ENCODE results near the gene NEK10.

NEK10 gene

DNA sequence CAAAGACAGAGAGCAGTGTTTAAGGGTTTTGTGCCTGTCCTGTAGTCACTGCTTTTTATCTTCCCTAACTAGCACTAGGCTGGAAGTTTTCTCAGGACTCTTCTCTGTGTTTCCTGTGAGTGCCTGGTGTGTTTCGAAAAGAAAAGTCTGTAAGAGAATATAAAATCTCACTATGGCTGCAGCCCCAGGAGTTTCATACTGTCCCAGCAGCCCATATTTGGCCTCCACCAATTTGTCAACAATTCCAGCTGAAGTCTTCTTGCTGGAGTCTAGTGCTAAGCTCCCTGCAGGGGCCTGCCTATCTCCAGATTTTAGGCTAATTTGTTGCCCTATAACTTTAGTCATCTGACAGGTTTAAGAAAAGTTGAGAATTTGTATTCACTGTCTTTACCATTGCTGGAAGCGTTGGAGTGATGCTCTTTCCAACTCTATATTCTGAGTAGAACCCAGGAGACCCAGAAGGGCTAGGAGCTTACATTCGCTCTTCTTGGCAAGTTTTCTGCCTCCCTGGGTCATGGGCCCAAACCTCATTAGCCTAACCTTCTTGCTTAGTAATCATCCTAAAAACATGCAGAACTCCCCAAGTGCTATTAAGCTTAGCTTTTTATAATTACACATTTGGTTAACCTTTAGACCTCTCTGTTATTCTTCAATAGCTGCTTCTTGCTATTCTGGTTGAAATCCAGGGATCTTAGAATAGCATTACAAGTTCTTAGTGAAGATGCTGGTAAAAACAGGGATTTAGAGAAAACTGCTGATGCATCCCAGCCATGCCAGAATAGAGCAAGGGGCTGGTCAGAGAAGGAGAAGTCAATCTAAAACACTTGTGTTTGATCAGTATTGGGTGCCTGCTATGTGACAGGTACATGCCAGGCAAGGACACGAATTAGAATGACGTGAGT lies 283.1 kb downstream of the NEK10 start:
- Mint-ChIP-seq H3K4me1 (ENCODE audit: low read depth) (no peaks in the 10 kb centered on the region), H3K36me3 (ENCODE audit: low read depth) (no peaks in the 10 kb centered on the region), H3K9me3 (no peaks in the 10 kb centered on the region), H3K27ac (no peak overlapping the region), H3K27me3 (ENCODE audit: low read depth) (no peaks in the 10 kb centered on the region), H3K4me3 (no peak overlapping the region)

DNA sequence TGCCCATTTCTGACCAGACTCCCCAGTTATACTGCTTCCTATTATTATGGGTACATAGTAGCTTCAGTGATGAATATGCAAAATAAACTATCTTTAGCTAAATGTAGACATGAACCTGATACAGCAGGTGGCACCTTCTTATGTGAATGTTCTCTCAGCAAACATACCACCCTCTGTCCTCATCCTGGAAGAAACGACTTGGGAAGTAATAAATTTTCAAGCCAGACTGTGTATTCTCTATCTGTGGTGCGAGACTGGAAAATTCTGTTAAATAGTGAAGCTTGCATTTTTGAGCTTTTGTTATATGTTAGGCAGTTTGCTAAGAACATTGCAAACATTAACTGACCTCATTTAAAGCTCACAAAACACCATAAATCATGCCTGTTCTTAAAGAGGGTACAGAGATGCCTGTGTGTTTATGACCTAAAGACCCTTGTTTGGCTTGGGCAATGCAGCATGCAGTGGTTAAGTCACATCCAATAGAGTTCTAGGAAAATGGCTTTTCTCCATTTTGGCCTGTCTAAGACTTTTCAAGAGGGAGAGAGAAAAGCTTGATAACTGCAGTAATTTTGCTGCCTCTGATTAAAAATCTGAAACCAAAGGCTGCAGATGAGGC lies 287.1 kb downstream of the NEK10 start:
- no peaks in the 10 kb centered on the region for H3K27me3 Mint-ChIP-seq (ENCODE audit: low read depth)
- H3K4me1 Mint-ChIP-seq (ENCODE audit: low read depth) = no peaks in the 10 kb centered on the region
- no peaks in the 10 kb centered on the region for H3K36me3 Mint-ChIP-seq (ENCODE audit: low read depth)
- no peak overlapping the region for H3K27ac Mint-ChIP-seq
- no peaks in the 10 kb centered on the region for H3K9me3 Mint-ChIP-seq
- no peak overlapping the region for H3K4me3 Mint-ChIP-seq

DNA sequence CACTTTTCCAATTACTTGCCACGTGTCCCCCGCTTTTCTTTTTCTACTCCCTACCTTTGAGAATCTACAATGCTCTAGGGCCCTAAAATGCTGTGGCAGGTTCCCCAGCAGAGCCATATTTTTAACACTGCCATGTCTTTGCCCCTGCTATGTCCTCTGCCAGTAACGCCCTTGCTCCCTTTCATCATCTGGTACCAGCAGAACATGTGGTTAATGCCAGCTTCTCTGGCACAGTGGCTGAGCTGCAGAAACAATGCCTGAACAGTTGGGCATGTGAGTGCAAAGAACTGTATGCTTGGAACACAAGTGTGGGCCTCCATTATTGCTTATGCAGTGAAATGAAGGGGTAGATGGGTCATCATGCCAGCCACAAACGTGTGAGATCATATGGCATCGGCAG lies 287.6 kb downstream of the NEK10 start:
- no peaks in the 10 kb centered on the region for H3K4me1 Mint-ChIP-seq (ENCODE audit: low read depth)
- no peak overlapping the region for H3K27ac Mint-ChIP-seq
- H3K36me3 Mint-ChIP-seq (ENCODE audit: low read depth) = no peaks in the 10 kb centered on the region
- H3K4me3 Mint-ChIP-seq = no peak overlapping the region
- no peaks in the 10 kb centered on the region for H3K9me3 Mint-ChIP-seq
- no peaks in the 10 kb centered on the region for H3K27me3 Mint-ChIP-seq (ENCODE audit: low read depth)

DNA sequence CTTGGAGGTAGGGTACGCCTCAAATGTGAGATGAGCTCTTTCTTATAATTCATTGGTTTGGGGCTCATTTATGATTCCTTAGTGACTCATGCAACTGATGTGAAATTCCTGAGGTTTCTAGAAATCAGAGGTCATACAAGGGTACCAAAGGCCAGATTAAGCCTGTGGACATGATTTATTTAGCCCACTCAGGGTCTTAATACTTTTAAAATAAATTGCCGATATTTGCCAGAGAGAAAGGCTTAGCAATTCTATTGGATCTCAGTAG lies 289.0 kb downstream of the NEK10 start:
- no peak overlapping the region for H3K4me3 Mint-ChIP-seq

DNA sequence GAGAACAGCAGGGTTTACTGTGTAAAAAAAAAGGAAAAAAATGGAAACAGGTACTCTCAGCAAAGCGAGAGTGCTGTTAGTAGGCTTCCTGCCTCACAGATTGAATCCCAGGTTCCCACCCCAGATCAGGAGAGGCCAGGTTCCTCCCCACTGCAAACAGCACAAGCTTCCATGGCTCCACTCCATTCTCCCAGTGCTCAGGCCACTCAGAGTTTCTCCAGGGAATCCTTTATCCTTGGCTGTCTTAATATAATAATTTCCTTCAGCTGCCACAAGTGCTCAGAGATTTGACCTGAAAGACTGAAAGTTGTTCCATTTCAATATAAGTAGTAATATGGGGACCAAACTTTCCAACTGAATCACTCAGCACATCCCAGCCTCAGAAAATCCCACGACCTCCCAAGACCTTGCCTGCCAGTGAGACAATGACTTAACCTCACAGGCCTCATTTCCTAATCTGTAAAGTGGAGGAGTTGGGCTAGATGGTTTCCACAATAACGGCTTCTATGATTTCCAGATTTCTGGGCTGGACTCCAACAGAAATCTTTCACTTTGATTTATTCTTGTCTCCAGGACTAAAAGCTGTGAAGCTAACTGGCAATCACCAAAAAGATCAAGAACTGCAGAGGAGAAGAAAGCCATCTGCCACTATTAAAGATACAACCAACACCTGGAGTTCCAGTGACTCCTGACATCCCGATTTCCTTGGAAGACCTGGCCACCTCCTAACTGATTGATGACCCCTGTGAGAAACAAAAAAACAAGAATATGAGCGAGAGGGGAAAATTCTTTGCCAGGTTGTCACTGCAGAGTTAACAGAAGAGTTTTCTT lies 289.5 kb downstream of the NEK10 start:
- Mint-ChIP-seq H3K4me1 (ENCODE audit: low read depth) (no peaks in the 10 kb centered on the region), H3K27me3 (ENCODE audit: low read depth) (no peaks in the 10 kb centered on the region), H3K4me3 (no peak overlapping the region), H3K36me3 (ENCODE audit: low read depth) (no peaks in the 10 kb centered on the region), H3K9me3 (no peaks in the 10 kb centered on the region), H3K27ac (no peak overlapping the region)

More for the DNA sequence above, 289.0 kb downstream of the NEK10 start:
- Mint-ChIP-seq H3K36me3 (ENCODE audit: low read depth) (no peaks in the 10 kb centered on the region), H3K27ac (no peak overlapping the region), H3K27me3 (ENCODE audit: low read depth) (no peaks in the 10 kb centered on the region), H3K9me3 (no peaks in the 10 kb centered on the region), H3K4me1 (ENCODE audit: low read depth) (no peaks in the 10 kb centered on the region)

DNA sequence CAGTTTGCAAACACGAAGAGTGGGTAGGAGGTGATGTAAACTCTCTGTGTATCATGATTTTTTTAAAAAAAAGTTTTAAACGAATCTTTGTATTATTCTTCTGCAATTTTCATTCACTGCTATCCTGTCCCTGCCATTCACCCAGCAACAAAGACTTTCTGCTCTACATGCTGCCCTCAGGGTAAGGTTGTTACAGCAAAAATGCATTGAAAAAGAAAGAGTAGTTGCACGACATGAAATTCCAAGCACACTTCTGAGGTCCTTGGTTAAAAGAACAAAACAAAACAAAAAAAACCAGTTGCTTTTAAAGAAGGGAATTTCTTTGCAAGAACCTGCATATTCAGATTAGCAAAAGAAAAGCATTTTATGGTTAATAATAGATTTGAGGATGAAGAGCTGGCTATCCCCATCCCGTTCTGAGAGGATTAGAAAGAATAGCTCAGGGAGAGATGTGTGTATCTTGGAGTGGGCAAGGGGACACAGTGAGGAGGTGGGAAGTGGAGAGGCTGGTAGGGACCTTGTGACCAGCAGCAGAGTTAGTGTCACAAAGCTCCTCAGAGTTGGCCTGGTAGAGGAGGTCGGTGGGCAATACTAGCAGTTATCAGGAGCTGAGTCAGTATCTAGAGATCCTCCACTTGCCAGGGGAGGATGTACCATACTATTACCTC lies 290.8 kb downstream of the NEK10 start:
- Mint-ChIP-seq H3K36me3 (ENCODE audit: low read depth) (no peaks in the 10 kb centered on the region), H3K27me3 (ENCODE audit: low read depth) (no peaks in the 10 kb centered on the region), H3K27ac (no peak overlapping the region), H3K4me1 (ENCODE audit: low read depth) (no peaks in the 10 kb centered on the region), H3K9me3 (no peaks in the 10 kb centered on the region), H3K4me3 (no peak overlapping the region)

DNA sequence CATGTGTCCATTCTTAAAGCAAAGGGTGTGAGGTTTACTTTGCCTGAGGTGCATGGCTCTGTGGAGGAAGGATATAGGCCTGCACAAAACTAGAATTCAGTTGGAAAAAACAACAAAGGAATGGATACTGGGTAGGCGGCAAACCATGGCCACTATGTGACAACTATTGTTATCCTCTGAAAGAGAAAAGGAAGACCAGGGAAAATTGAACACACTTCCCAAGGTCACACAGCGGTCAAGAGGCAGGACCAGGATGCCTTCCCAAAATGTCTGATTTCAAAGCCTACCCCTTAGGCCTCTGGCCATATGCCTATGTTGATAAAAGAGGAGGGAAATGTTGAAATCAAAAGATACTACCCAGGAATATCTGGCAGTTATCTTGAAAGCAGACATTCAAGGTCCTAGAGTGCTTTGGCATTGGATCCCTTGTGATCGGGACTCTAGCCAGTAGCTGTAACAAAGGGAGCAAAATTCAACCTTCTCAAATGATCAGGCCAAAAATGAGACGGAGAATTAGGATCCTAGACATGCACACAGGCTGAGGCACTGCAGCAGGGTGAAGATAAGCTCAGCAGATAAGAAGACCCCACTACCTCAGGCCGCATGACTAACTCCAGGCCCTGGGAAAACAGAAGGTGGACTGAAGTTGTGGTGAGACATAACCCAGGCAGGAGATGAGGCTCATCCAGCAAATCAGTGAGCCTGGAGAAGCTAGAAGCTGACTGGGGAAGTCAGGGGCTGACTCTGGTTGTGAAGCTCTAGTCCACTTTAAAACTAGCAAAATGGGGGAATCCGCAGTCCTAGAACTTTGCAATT lies 292.2 kb downstream of the NEK10 start:
- Mint-ChIP-seq H3K4me1 (ENCODE audit: low read depth) (no peaks in the 10 kb centered on the region), H3K36me3 (ENCODE audit: low read depth) (no peaks in the 10 kb centered on the region), H3K27ac (no peak overlapping the region), H3K4me3 (no peak overlapping the region), H3K27me3 (ENCODE audit: low read depth) (no peaks in the 10 kb centered on the region), H3K9me3 (no peaks in the 10 kb centered on the region)

DNA sequence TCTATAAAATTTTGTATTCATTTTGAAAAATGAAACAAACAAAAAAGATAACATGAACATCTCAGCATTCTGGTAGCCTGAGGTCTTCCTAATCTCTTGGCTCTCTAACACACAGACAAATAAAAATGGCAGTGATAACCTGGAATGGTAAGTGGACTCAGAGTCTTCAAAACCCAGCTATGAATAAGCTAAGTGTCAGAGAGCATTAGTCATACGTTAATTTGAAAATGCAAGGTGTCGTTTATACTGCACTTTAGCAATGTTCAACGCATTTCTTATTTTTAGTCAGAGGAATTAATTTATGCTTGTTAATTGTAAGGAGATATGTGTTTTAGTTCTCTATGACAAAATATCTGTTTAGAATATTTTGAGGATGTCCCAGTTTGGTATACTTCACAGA lies 294.3 kb downstream of the NEK10 start:
- H3K27ac Mint-ChIP-seq = no peak overlapping the region
- no peaks in the 10 kb centered on the region for H3K27me3 Mint-ChIP-seq (ENCODE audit: low read depth)
- no peaks in the 10 kb centered on the region for H3K4me1 Mint-ChIP-seq (ENCODE audit: low read depth)
- H3K4me3 Mint-ChIP-seq = no peak overlapping the region
- H3K9me3 Mint-ChIP-seq = no peaks in the 10 kb centered on the region
- H3K36me3 Mint-ChIP-seq (ENCODE audit: low read depth) = no peaks in the 10 kb centered on the region

DNA sequence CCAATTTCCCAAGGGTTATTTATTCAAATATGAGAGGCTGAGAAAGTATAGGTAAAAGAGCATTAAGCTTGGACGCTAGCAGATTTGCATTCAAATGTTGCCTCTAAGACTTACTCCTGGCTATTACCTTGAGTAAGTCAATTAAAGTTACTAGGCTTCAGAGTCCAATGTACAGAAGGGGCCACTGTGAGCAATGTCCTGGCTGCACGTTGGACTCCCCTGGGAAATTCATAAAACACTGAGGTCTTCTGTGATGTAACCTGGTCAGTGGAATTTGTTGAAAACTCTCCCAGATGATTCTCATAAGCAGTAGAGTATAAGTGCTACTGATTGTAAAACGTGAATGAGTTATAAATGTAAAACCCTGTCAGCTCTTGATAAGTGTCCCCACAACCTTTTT lies 295.3 kb downstream of the NEK10 start:
- H3K4me1 Mint-ChIP-seq (ENCODE audit: low read depth) = no peaks in the 10 kb centered on the region
- H3K27me3 Mint-ChIP-seq (ENCODE audit: low read depth) = no peaks in the 10 kb centered on the region
- no peaks in the 10 kb centered on the region for H3K36me3 Mint-ChIP-seq (ENCODE audit: low read depth)
- no peak overlapping the region for H3K4me3 Mint-ChIP-seq
- H3K27ac Mint-ChIP-seq = no peak overlapping the region
- H3K9me3 Mint-ChIP-seq = no peaks in the 10 kb centered on the region

DNA sequence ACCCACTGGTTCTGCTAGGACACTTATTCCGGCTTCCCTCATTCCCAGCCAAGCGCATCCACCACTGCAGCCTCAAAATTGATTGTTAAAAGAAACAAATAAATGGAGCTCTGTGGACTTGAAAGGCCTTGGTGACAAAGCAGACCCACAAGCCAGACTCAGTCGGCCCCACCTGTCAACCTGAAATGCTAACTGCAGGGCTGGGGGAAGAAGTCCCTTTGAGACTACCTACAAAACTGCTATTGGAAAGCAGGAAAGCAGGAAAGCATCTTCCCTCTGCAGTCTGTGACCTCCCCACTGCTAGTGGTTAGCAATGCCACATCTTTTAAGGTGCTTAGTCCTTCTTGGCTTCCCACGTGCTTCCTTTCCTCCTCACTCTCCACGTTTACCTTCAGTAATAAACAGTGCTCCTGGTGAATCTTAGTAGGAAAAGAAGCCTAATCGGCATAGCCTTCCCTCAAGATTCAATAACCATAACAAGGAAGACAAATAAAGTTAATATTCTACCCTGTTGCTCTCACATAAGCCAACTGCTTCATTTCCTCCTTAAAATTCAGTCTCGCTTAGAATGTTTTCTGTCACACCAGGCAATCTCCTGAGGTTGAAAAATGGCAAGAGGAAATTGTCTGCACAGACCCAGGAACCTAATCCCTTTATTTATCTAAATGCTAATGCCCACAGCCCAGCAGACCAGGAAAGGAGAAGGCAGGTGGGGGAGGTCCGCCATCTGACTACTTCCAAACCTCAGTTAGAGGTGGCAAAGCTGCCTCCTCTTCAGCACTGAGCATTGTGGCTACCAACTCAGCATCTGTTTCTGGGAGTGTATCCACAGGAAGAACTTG lies 296.2 kb downstream of the NEK10 start:
- Mint-ChIP-seq H3K4me3 (no peak overlapping the region), H3K9me3 (no peaks in the 10 kb centered on the region), H3K36me3 (ENCODE audit: low read depth) (no peaks in the 10 kb centered on the region), H3K4me1 (ENCODE audit: low read depth) (no peaks in the 10 kb centered on the region), H3K27me3 (ENCODE audit: low read depth) (no peaks in the 10 kb centered on the region), H3K27ac (no peak overlapping the region)

DNA sequence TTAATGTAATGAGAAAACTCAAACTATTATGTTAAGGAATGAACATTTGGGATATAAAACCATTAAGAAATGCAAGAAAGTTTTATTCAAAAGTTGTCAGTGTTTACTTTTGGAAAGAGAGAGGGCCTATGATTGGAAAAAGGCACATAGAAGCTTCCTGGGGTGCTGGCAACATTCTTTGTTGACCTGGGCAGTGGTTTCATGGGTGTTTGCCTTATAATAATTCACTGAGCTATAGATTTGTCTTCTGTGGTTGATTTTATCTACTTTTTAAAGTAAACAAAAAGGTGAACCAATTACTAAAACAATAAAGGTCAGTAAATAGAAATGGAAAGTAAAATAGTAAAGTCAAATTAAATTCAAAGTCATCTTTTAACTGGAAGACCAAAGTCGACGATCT lies 308.8 kb downstream of the NEK10 start:
- Mint-ChIP-seq H3K36me3 (ENCODE audit: low read depth) (no peaks in the 10 kb centered on the region), H3K4me3 (no peak overlapping the region), H3K4me1 (ENCODE audit: low read depth) (no peaks in the 10 kb centered on the region), H3K27ac (no peak overlapping the region), H3K9me3 (peaks cover 3% of the 10 kb centered on the region), H3K27me3 (ENCODE audit: low read depth) (no peaks in the 10 kb centered on the region)

Data from T-helper 1 cell treated with Interleukin-12 subunit alpha and Interleukin-12 subunit beta and Interleukin-4 antibody, amounts not matched to agents 30 μg/mL and 1 μg/mL, for 36 hours (primary cell).